IMR-90 (cell line): ENCODE measurements around the gene ASXL1. TPM values are rescaled to one million over a fixed set of nuclear protein-coding genes. Genes with fewer than 3 reads are reported as not detected.
A peak's percentile ranks its signal among the peaks of the same experiment; 100 is the strongest.

Experiments used
- ATAC-seq: fragments of 200-7000 bp; cut with Tn5 transposase; 2 replicates; pipeline ENCODE4 v1.9.1; 2020; ENCODE audit warnings: low read depth, mild to moderate bottlenecking, moderate library complexity
- BruUV-seq: library from RNA; stranded (reverse); fragments of 400-500 nt; replicated peaks from 2 replicates; lab custom pipeline; 2021; lab: Mats Ljungman, UMichigan
- CTCF ChIA-PET: fragments of 300-600 bp; formaldehyde crosslinking; extraction: SDS; loops from one replicate; lab custom pipeline; 2021; ENCODE audit warnings: antibody characterized with exemption; lab: Yijun Ruan, JAX
- POLR2A ChIA-PET: fragments of 300-600 bp; sonication (Branson Sonifier 250); formaldehyde crosslinking; loops from one replicate; lab custom pipeline; 2022; ENCODE audit warnings: antibody characterized with exemption; ENCODE audit not compliant: unreplicated experiment; lab: Charles Lee
- DNase-seq: peaks from one replicate; pipeline ENCODE4 v3.0.0; 2013
- H2AFZ ChIP-seq: replicated peaks from 2 replicates; pipeline ENCODE3; 2013; ENCODE audit warnings: low read length, mild to moderate bottlenecking; ENCODE audit not compliant: poor library complexity
- H2AK5ac ChIP-seq: 2 replicates; pipeline ENCODE4 v1.6.1; 2013; ENCODE audit warnings: low read depth, low read length, inconsistent platforms
- H2AK9ac ChIP-seq: replicated peaks from 2 replicates; pipeline ENCODE3; 2013; ENCODE audit warnings: mild to moderate bottlenecking, low read depth, low read length, moderate library complexity; ENCODE audit not compliant: poor library complexity
- H2BK120ac ChIP-seq: 2 replicates; pipeline ENCODE4 v1.6.1; 2013; ENCODE audit warnings: low read depth, low read length, inconsistent platforms
- H2BK15ac ChIP-seq: 3 replicates; pipeline ENCODE4 v1.6.1; 2013; ENCODE audit warnings: low read depth, low read length, inconsistent platforms
- H2BK20ac ChIP-seq: 2 replicates; pipeline ENCODE4 v1.6.1; 2013; ENCODE audit warnings: low read depth, mild to moderate bottlenecking, inconsistent platforms, low read length, moderate library complexity
- H2BK5ac ChIP-seq: 2 replicates; pipeline ENCODE4 v1.6.1; 2013; ENCODE audit warnings: mild to moderate bottlenecking, low read depth, low read length, inconsistent platforms; ENCODE audit not compliant: poor library complexity, severe bottlenecking
- H3K14ac ChIP-seq: replicated peaks from 2 replicates; pipeline ENCODE4 v1.6.1; 2013; ENCODE audit warnings: low read depth, low read length, inconsistent platforms
- H3K18ac ChIP-seq: 2 replicates; pipeline ENCODE4 v1.6.1; 2013; ENCODE audit warnings: low read depth, low read length, control low read depth
- H3K23ac ChIP-seq: 2 replicates; pipeline ENCODE4 v1.6.1; 2013; ENCODE audit warnings: low read depth, low read length, inconsistent platforms
- H3K27ac ChIP-seq: 2 replicates; pipeline ENCODE4 v1.5.1; 2013; ENCODE audit warnings: mild to moderate bottlenecking, control low read depth, low read length; ENCODE audit not compliant: insufficient read depth
- H3K27me3 ChIP-seq: 2 replicates; pipeline ENCODE4 v1.6.1; 2013; ENCODE audit warnings: low read length; ENCODE audit not compliant: control insufficient read depth, insufficient read depth
- H3K36me3 ChIP-seq: 2 replicates; pipeline ENCODE4 v1.6.1; 2013; ENCODE audit warnings: low read length, mixed read lengths; ENCODE audit not compliant: control insufficient read depth, insufficient read depth
- H3K4ac ChIP-seq: 2 replicates; pipeline ENCODE4 v1.6.1; 2013; ENCODE audit warnings: low read depth, low read length, inconsistent platforms
- H3K4me1 ChIP-seq: 2 replicates; pipeline ENCODE4 v1.6.1; 2013; ENCODE audit warnings: low read length, mixed read lengths; ENCODE audit not compliant: control insufficient read depth, insufficient read depth
- H3K4me2 ChIP-seq: 2 replicates; pipeline ENCODE4 v1.6.1; 2013; ENCODE audit warnings: low read depth, mild to moderate bottlenecking, control low read depth, low read length, moderate library complexity
- H3K4me3 ChIP-seq: 2 replicates; pipeline ENCODE4 v1.5.1; 2013; ENCODE audit warnings: low read depth, mild to moderate bottlenecking, control low read depth, low read length, moderate library complexity; ENCODE audit not compliant: insufficient read depth
- H3K56ac ChIP-seq: 2 replicates; pipeline ENCODE4 v1.6.1; 2013; ENCODE audit warnings: low read length, inconsistent platforms; ENCODE audit not compliant: insufficient read depth; ENCODE audit errors: extremely low read depth
- H3K79me1 ChIP-seq, 2 experiments: 2 replicates each; pipeline ENCODE4 v1.6.1; 2013; ENCODE audit warnings: low read length in 2 of 2, inconsistent platforms in 1 of 2, low read depth in 1 of 2
- H3K9ac ChIP-seq: 2 replicates; pipeline ENCODE4 v1.6.1; 2013; ENCODE audit warnings: low read depth, low read length, control low read depth
- H3K9me1 ChIP-seq: 2 replicates; pipeline ENCODE4 v1.6.1; 2013; ENCODE audit warnings: low read length, inconsistent platforms; ENCODE audit not compliant: insufficient read depth
- H3K9me3 ChIP-seq: 2 replicates; pipeline ENCODE4 v1.6.1; 2013; ENCODE audit warnings: low read length; ENCODE audit not compliant: control insufficient read depth, insufficient read depth
- H4K20me1 ChIP-seq: 2 replicates; pipeline ENCODE4 v1.6.1; 2013; ENCODE audit warnings: low read length, inconsistent platforms; ENCODE audit not compliant: insufficient read depth
- H4K5ac ChIP-seq: 2 replicates; pipeline ENCODE4 v1.6.1; 2013; ENCODE audit warnings: mild to moderate bottlenecking, low read depth, low read length, control low read depth
- H4K8ac ChIP-seq, 2 experiments: 2 replicates each; pipeline ENCODE4 v1.6.1; 2013; ENCODE audit warnings: low read depth in 2 of 2, low read length in 2 of 2, control low read depth in 1 of 2, inconsistent platforms in 1 of 2
- H4K91ac ChIP-seq: 2 replicates; pipeline ENCODE4 v1.6.1; 2013; ENCODE audit warnings: low read depth, low read length, inconsistent platforms; ENCODE audit not compliant: insufficient read depth
- BHLHE40 ChIP-seq: fragments of 150-350 bp; IDR thresholded peaks from 2 replicates; pipeline ENCODE4 v1.6.1; 2016; ENCODE audit warnings: mild to moderate bottlenecking, low read depth, low read length
- CEBPB ChIP-seq: IDR thresholded peaks from 2 replicates; pipeline ENCODE4 v1.6.1; 2012; ENCODE audit warnings: low read depth, low read length, improper control_type of control experiment
- CHD1 ChIP-seq: IDR thresholded peaks from 2 replicates; pipeline ENCODE4 v1.6.1; 2012; ENCODE audit warnings: low read depth, low read length, improper control_type of control experiment
- CTCF ChIP-seq: conservative IDR thresholded peaks from 2 replicates; pipeline ENCODE4 v1.5.1; 2012; ENCODE audit warnings: mild to moderate bottlenecking, low read depth, low read length, improper control_type of control experiment
- ELK1 ChIP-seq: fragments of 150-350 bp; IDR thresholded peaks from 2 replicates; pipeline ENCODE4 v1.6.1; 2016; ENCODE audit warnings: low read depth, mild to moderate bottlenecking, low read length, moderate library complexity, borderline replicate concordance
- FOS ChIP-seq: fragments of 150-350 bp; IDR thresholded peaks from 2 replicates; pipeline ENCODE4 v1.6.1; 2016; ENCODE audit warnings: low read depth, low read length
- MAFK ChIP-seq: IDR thresholded peaks from 2 replicates; pipeline ENCODE4 v1.6.1; 2012; ENCODE audit warnings: low read depth, low read length, improper control_type of control experiment
- MAZ ChIP-seq: IDR thresholded peaks from 2 replicates; pipeline ENCODE4 v1.6.1; 2012; ENCODE audit warnings: low read depth, mild to moderate bottlenecking, low read length, improper control_type of control experiment, moderate library complexity, borderline replicate concordance
- MXI1 ChIP-seq: IDR thresholded peaks from 2 replicates; pipeline ENCODE4 v1.6.1; 2012; ENCODE audit warnings: low read depth, mild to moderate bottlenecking, low read length, moderate library complexity, borderline replicate concordance
- NFE2L2 ChIP-seq: fragments of 150-350 bp; IDR thresholded peaks from 2 replicates; pipeline ENCODE4 v1.6.1; 2016; ENCODE audit warnings: low read depth, mild to moderate bottlenecking, low read length
- POLR2A ChIP-seq: IDR thresholded peaks from 2 replicates; pipeline ENCODE4 v1.6.1; 2012; ENCODE audit warnings: mild to moderate bottlenecking, low read depth, low read length
- RAD21 ChIP-seq: IDR thresholded peaks from 2 replicates; pipeline ENCODE4 v1.6.1; 2012; ENCODE audit warnings: low read length, improper control_type of control experiment
- RCOR1 ChIP-seq: IDR thresholded peaks from 2 replicates; pipeline ENCODE4 v1.6.1; 2012; ENCODE audit warnings: mild to moderate bottlenecking, low read length, improper control_type of control experiment; ENCODE audit not compliant: insufficient replicate concordance
- RFX5 ChIP-seq: IDR thresholded peaks from 2 replicates; pipeline ENCODE4 v1.8.0; 2012; ENCODE audit warnings: low read depth, mild to moderate bottlenecking, low read length, moderate library complexity
- SMC3 ChIP-seq: fragments of 150-350 bp; IDR thresholded peaks from 2 replicates; pipeline ENCODE4 v1.6.1; 2016; ENCODE audit warnings: low read depth, mild to moderate bottlenecking, antibody characterized with exemption, low read length, moderate library complexity
- USF2 ChIP-seq: fragments of 150-350 bp; IDR thresholded peaks from 2 replicates; pipeline ENCODE4 v1.6.1; 2017; ENCODE audit warnings: mild to moderate bottlenecking, antibody characterized with exemption, low read length, low read depth
- WGBS, 2 experiments: methylation state at CpG; one replicate each; pipeline versions ENCODE4 v1.1.5 to v1.1.7; 2013; ENCODE audit warnings: missing lambda C conversion rate in 2 of 2; ENCODE audit not compliant: insufficient read length in 1 of 2; ENCODE audit errors: extremely low coverage in 2 of 2; 5-methylcytosine and 5-hydroxymethylcytosine counted together
- dilution Hi-C: fragments of 300-500 bp; cut with HindIII; formaldehyde crosslinking; loops from one replicate; pipeline ENCODE4 v1.14.3; 2018; ENCODE audit warnings: low sequenced_read_pairs; ENCODE audit not compliant: unreplicated experiment
- in situ Hi-C: fragments of 300-500 bp; cut with MboI; formaldehyde crosslinking; loops from 3 replicates; pipeline ENCODE4 v1.14.3; 2019; ENCODE audit warnings: low sequenced_read_pairs, inconsistent platforms, mixed read lengths
- intact Hi-C: fragments of 100-400 bp; cut with micrococcal nuclease; formaldehyde crosslinking; loops from 2 replicates; pipeline ENCODE4 v1.10.0; 2022
- polyA plus RNA-seq, 3 experiments: library from polyadenylated mRNA; depleted of rRNA; stranded (reverse); fragments of >200 nt; gene quantifications; 2 replicates each; pipeline ENCODE4 v1.2.3, GENCODE V29; 2012; ENCODE audit warnings: low replicate concordance in 1 of 3
- total RNA-seq: library from RNA; depleted of rRNA; stranded (reverse); fragments of >200 nt; gene quantifications from 2 replicates; pipeline ENCODE4 v1.2.3, GENCODE V29; 2012

The ASXL1 gene
- total and polyA plus RNA-seq, 2 of the 4 experiments (the other 2 are of a cell fraction): 29.9 to 37.1 TPM

- Histone ChIP-seq H3K27ac (no peak overlapping the region), H3K9ac (no peak overlapping the region), H4K20me1 (peaks cover 12% of the 10 kb centered on the region), H4K91ac (no peak overlapping the region), H3K14ac (no peak overlapping the region), H4K8ac (no peak overlapping the region), H3K9me1 (peaks cover 29% of the 10 kb centered on the region), H3K4me2 (no peak overlapping the region; the same call in 1 of the 2 replicates), H2BK120ac (no peak overlapping the region), H3K27me3 (no peaks in the 10 kb centered on the region), H3K56ac (no peak overlapping the region), H2BK20ac (no peak overlapping the region), H2BK15ac (no peak overlapping the region), H2AK9ac (peak overlapping the region; percentile 69), H3K4me3 (no peak overlapping the region), H3K23ac (peak overlapping the region; percentile 72), H2AK5ac (peak overlapping the region; percentile 38), H3K36me3 (peaks cover 11% of the 10 kb centered on the region; the same call in 1 of the 2 replicates), H3K4ac (peak overlapping the region; percentile 9; the same call in 1 of the 2 replicates), H4K5ac (no peak overlapping the region), H2AFZ (no peak overlapping the region), H3K9me3 (no peaks in the 10 kb centered on the region), H3K18ac (no peak overlapping the region), H3K4me1 (peaks cover 46% of the 10 kb centered on the region), H3K79me1 (peaks cover 9 to 91% of the 10 kb centered on the region in 2 experiments; a peak in 3 of 4 replicates), H2BK5ac (no peak overlapping the region)
- intact Hi-C loops (no loop called here), dilution Hi-C loops (no loop called here), in situ Hi-C loops (no loop called here)
- no TSS peak for BruUV-seq
- ATAC-seq (no peak), DNase-seq (no peak)
- 100% methylated on average over 2 of the region's 6 CpGs; no CpG with 5 or more reads in 1 of the 2 experiments for WGBS, 2 experiments
- POLR2A ChIA-PET: no interaction called here
- CTCF ChIA-PET: no interaction called here
- TF ChIP-seq CTCF (no peak), MAFK (no peak), RFX5 (no peak), SMC3 (no peak), NFE2L2 (no peak), MXI1 (no peak), RAD21 (no peak), USF2 (no peak), POLR2A (no peak), RCOR1 (no peak), CHD1 (no peak), MAZ (no peak), ELK1 (no peak), FOS (no peak), CEBPB (no peak), BHLHE40 (no peak)
Observed at GRCh38 chr20:32472581-32473207, 114.6 kb downstream of the ASXL1 start.
